LoVo (cell line): ENCODE results near the gene ARHGAP42.

ENCODE experiments used
- DNase-seq: peaks from one replicate; pipeline ENCODE4 v3.0.0-alpha.2; 2016; ENCODE audit warnings: low spot score

The ARHGAP42 gene

GRCh38 chr11:100918551-100919500, 231.7 kb downstream of the ARHGAP42 start:
- peak; percentile 12 for DNase-seq

DNA sequence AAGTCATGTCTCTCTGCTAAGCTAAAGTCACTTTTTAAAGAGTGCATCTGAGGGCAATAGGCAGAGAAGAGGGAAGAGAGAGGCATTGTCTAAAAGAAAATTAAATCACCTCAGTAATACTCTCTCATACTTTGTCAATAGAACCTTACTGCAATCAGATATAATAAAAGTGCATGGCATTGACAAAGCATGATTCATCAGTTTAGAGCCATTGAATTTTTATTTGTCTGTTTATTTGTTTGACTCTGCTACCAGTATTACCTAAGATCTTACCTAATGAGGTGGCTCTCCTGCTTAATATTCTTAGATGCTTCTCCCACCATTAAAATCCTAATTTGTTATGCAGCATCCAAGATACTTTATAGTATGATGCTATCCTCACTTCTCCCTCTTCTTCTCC, 233.5 kb downstream of the ARHGAP42 start:
- DNase-seq, result no peak

DNA sequence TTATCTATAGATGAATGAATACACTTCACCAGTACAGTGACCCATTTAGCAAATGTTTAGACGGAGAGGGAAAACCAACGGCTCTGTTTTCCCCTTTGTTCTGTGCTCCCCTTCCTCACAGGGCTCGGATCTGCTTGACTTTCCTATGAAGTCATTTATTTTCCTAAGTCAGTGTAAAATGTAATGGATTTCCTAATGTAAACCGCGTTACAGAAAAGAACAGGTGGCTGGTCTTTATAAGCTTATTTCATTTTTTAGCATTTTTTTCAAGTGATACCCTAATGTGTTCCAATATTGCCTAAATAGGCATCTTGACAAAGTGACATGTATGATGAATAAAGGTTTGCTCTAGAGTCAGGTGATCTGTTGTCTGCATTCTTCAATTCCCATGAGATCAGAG, 235.0 kb downstream of the ARHGAP42 start:
- no peak for DNase-seq

- DNase-seq, result no peak
Observed at GRCh38 chr11:100923555-100923954, 236.5 kb downstream of the ARHGAP42 start.

DNA sequence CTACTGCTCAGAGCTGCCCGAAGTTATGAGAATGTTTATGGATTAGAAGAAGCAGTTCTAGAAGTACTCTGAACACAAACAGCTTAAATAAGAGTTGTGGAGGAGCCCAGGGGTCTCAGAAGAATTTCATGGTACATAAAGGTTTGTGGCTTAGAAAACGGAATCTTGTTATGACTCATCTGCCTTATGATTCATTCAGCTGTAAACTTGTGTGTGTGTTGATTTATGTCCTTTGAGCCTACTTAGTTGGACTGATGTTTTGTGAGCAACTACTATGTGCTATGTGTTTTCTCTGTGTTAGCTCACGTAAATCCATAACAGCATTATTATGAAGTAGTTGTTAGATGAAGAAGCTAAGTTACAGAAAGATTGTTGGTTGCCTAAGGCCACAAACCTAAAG, 238.8 kb downstream of the ARHGAP42 start:
- DNase-seq, result peak; percentile 50

- no peak for DNase-seq
Observed at GRCh38 chr11:100927579-100927978, 240.5 kb downstream of the ARHGAP42 start.

DNA sequence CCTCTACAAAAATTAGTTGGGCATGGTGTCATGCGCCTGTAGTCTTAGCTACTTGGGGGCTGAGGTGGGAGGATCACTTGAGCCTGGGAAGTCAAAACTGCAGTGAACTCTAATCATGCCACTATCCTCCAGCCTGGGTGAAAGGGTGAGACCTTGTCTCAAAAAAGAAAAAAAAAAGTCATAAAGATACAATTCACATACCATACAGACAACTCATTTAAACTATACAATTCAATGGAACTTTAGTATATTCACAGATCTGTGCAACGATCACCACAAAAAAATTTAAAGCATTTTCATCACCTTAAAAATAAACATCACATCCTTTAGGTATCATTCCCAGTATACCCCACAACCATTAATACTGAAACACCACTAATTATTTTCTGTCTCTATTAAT, 241.3 kb downstream of the ARHGAP42 start:
- DNase-seq, result no peak

DNA sequence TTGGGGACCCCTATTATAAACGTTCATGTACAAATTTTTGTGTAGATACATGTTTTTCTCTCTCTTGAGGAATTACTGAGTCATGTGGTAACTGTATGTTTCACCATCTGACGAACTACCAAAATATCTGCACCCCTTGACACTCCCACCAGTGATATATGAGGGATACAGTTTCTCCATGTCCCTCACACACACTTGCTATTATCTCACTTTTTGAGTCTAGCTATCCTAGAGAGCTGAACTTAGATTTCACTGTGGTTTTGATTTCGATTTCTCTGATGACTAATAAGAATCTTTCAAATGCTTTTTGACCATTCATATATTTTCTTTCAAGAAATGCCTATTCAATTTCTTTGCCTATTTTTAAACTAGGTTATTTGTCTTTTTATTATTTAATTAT, 242.3 kb downstream of the ARHGAP42 start:
- no peak for DNase-seq

DNA sequence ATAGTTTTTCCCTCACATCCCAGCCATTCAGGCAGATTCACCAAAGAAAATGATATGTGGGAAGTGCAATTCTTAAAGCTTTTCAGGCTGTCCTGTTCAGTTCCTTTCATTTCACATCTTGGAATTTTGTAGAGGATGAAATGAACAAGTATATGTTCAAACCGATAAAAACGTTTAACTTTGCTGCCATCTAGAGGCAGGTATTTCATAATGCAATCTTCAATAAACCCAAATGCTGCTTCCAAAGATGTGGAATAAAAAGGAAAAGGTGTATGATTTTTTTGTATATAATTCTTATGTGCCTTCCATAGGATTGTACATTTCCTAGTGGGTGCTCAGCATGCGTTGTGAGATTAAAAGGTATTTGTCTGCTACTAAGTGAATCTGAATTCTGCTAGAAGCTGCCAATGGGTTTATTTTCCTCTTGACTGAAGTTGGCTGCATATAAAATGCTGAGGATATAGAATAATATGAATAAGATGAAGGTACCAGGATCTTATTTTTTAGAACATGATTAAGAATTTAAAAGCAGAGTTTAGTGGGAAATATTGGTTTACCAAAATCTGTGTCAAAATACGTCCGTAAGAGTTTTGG, 243.2 kb downstream of the ARHGAP42 start:
- DNase-seq, result peak; percentile 58

DNA sequence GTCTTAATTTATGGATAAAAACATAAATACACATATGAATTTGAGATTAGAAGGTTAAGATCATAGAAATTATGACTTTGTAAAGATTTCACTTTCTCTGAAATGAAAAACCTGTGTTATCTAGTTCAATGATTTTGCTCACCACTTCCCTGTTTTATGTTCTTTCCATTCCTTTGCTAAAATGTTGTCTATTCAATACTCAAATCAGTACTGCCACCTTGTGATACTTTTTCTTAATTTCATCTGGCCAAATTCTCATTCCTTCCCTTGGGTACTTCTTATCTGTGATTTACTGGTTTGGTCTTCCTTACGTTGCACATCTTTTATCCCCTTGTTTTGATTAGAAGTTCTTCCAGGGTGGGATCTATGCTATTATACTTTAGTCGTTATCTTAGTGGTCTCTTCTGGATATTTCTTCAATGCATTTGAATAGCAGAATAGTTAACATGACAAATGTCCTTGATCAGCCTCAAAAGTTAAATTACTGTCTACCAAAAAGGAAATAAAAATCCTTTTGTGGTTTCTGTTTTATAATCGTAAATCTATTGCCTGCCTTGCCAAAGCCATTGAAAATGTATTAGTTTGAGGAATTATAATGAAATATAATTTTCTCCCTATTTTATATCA, 245.5 kb downstream of the ARHGAP42 start:
- peak; percentile 9 for DNase-seq

- DNase-seq, result no peak
Observed at GRCh38 chr11:100936781-100937180, 249.7 kb downstream of the ARHGAP42 start.

GRCh38 chr11:100939571-100939970, 252.5 kb downstream of the ARHGAP42 start:
- DNase-seq, result no peak

DNA sequence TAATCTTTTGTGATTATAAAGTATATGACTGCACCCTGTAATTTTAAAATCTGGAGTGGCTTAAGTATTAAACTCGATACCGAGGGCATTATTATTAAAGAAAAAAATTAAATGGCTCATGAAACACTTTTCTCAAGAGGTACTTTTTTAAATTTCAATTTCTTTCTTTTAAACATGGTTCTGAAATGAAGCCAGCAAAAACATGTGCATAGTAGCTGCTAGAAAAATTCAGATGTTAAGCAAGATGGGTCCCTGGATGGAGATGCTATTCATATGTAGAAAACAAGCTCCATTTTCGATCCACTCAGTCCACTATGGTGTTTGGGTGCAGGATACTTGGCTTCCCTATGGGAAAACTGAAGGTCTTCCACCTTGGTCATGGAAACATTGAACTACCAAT, 253.0 kb downstream of the ARHGAP42 start:
- no peak for DNase-seq

DNA sequence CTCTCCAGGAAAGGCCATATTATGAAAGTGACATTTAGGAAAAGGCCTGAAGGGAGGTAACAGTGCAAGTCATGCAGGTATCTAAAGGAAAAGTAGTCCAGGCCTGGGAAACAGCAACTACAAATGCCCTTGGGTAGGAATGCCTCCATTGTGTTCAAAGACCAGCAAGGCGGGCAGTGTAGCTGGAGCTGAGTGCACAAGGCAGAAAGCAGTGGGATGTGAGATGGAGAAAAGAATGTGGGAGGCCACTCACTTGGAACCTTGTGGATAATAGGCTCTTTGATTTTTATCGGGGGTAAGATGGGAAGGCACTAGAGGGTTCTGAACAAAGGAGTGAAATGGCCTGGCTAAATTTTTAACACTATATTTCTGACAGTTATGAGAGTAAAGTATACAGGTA, 253.9 kb downstream of the ARHGAP42 start:
- DNase-seq, result no peak

GRCh38 chr11:100942016-100942415, 254.9 kb downstream of the ARHGAP42 start:
- no peak for DNase-seq

DNA sequence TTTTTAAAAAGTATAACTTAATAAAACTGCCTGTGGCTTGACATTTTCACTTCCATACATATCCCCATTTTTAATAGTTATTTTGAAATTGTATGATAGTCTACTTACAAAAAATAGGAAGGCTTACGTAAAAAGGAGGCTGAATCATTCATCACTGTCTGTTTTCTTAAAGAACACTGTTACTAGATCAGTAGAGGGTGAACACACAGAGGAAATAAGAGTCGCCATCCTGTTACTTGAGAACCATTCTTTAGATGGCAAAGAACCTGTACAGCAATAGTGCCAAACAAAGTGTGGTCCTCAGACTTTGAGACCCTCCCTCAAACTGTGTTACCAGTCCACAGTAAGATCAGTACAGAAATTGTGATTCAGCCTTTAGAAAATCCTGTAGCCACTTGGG, 261.8 kb downstream of the ARHGAP42 start:
- no peak for DNase-seq

- DNase-seq, result no peak
Observed at GRCh38 chr11:100949443-100949842, 262.4 kb downstream of the ARHGAP42 start.

- DNase-seq, result no peak
Observed at GRCh38 chr11:100955318-100955717, 268.2 kb downstream of the ARHGAP42 start.

DNA sequence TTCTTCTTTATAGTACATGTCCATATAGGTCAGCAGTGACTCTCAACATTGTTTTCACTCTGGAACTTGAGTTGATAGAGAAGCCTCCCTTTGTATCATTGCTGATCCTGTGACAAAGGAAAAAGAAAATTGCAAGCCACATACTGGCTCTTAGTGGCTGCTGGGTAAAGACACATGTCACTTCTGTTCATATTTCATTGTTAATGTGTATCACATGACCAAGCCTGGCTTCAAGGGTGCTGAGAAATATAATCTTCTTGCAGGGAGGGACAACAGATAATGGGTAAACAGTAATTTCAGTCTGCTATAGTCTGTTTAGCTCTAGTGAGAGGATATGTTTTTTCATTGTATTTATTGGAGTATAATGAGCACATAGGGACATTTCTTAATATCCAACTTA, 269.3 kb downstream of the ARHGAP42 start:
- no peak for DNase-seq

DNA sequence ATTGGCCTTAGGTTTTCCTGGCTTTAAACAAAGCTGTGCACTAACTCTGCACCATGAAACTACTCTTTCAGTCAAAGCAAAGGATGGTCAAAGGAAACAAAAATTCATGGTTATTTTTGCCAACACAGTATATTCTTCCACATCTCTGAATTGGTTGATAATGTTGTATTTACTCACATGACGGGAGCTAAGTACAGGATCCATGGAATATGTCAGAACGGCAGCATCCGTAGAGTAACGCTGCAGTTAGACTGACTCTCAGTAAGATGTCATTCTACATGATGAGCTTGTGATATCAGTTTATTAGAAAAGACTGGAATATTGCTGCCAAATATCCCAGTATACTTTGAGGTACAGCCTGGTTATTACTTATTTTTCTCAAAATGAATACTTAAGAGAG, 270.4 kb downstream of the ARHGAP42 start:
- DNase-seq, result no peak

- no peak for DNase-seq
Observed at GRCh38 chr11:100961633-100962032, 274.5 kb downstream of the ARHGAP42 start.

DNA sequence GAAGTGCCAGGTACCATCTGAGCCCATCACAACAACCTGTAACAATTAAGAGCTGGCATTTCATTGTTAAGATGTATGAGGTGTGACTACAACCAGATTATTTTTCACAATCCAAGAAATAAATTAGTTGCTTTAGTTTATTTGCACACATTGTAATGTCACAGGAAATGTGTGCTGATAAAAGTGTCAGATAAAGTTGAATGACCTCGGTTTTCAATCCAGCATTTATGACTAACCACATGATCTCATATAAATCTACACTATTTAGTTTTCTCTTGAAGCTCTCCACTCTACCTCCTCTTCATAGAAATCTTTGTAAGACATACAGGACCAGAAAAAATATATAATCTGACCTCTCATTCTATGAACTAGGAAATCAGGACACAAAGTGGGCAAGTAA, 276.3 kb downstream of the ARHGAP42 start:
- DNase-seq, result no peak

- no peak for DNase-seq
Observed at GRCh38 chr11:100964435-100964834, 277.3 kb downstream of the ARHGAP42 start.
